Stimulated activated naive CD4-positive, alpha-beta T cell treated with Interleukin-2 at 50 U/mL for 16 hours (primary cell): ENCODE results near the gene DDX39A.

ENCODE experiments used
- DNase-seq: peaks from one replicate; lab custom pipeline; 2025; lab: John Stamatoyannopoulos, UW

Gene DDX39A

DNA sequence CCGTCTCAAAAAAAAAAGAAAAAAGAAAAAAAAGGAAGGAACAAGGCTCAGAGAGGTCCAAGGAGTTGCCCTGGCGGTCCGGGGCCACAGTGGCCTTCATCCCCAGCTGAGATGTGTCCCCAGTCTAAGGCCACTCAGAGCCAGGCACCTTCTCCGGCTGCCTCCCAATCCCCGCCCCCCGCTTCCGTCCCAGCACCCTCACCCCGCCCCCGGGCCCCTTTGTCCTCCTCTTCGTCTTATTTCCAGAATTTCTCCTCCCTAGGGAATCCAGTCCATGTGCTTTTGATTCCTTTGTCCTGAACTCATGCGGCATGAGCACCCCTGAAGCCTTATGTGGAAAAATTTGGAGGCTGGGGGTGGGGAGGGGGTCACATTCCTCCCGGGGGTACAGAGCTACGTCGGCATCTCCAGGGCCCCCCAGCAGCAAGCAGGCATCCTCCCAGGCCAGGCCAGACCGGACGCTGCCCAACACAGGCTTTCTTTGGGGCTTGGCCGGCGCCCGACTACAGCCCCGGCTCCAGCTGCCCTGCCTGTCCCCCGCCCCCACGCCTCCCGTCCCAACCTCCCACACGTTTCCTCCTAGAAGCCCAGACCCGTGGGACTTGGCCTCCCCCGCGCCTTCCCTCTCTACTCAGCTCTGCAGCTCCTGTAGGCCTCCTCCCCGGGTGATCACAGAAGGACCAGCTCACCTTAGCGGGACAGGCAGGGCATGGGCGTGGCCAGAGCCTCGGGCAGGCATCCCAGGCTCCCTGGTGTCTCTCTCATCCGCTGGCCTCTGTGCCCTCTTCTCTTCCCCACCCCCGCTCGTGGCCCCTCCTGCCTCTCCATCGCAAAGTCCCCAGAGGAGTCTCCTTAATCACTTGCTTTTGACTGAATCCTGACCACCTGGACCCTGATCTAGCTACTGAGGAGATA lies 55.7 kb downstream of the DDX39A start:
- peak; percentile 52 for DNase-seq

GRCh38 chr19:14361824-14362223 lies 57.3 kb downstream of the DDX39A start:
- peak; percentile 33 for DNase-seq
